Activated CD4-positive, alpha-beta T cell treated with anti-CD3 and anti-CD28 coated beads for 24 hours (primary cell): ENCODE measurements around the gene IMPACT.
A peak's percentile ranks its signal among the peaks of the same experiment; 100 is the strongest.

Experiments
- DNase-seq, 2 donors: peaks; one replicate each; pipeline ENCODE4 v3.0.0-alpha.2; 2020; ENCODE audit warnings: low read depth in 2 of 2

The IMPACT gene

GRCh38 chr18:24426398-24427294 lies at the start of gene IMPACT:
IMPACT (plus strand) TSS chr18:24426670; CDS start chr18:24426757, 87 bp downstream.
- DNase-seq = peak; percentile 61 to 70

GRCh38 chr18:24378598-24378997 lies 47.9 kb upstream of the IMPACT start:
- no peak for DNase-seq

GRCh38 chr18:24380163-24380747 lies 46.2 kb upstream of the IMPACT start:
- no peak for DNase-seq

- no peak for DNase-seq
Measured at GRCh38 chr18:24381126-24381525, 45.3 kb upstream of the IMPACT start.

- no peak for DNase-seq
Measured at GRCh38 chr18:24386681-24387080, 39.8 kb upstream of the IMPACT start.

- DNase-seq = no peak
Measured at GRCh38 chr18:24388957-24389356, 37.5 kb upstream of the IMPACT start.

GRCh38 chr18:24395049-24395795 lies 31.2 kb upstream of the IMPACT start:
- DNase-seq = no peak

- no peak for DNase-seq
Measured at GRCh38 chr18:24396082-24396633, 30.3 kb upstream of the IMPACT start.

GRCh38 chr18:24397131-24397693 lies 29.3 kb upstream of the IMPACT start:
- DNase-seq = no peak

- DNase-seq = peak; percentile 62 to 80
Measured at GRCh38 chr18:24397694-24398368, 28.6 kb upstream of the IMPACT start, which contains the start of gene OSBPL1A. OSBPL1A (minus strand) TSS chr18:24397824; CDS start chr18:24377533, 20,291 bp downstream.

GRCh38 chr18:24398540-24398939 lies 27.9 kb upstream of the IMPACT start:
- DNase-seq = no peak

GRCh38 chr18:24400587-24400986 lies 25.9 kb upstream of the IMPACT start:
- no peak for DNase-seq

- DNase-seq = no peak
Measured at GRCh38 chr18:24402209-24402785, 24.2 kb upstream of the IMPACT start.

- no peak for DNase-seq
Measured at GRCh38 chr18:24403076-24403475, 23.4 kb upstream of the IMPACT start.

- no peak for DNase-seq
Measured at GRCh38 chr18:24404591-24404990, 21.9 kb upstream of the IMPACT start.

- DNase-seq = no peak
Measured at GRCh38 chr18:24408496-24408895, 18.0 kb upstream of the IMPACT start.

- DNase-seq = no peak
Measured at GRCh38 chr18:24413148-24413547, 13.3 kb upstream of the IMPACT start.

GRCh38 chr18:24414349-24415003 lies 12.0 kb upstream of the IMPACT start:
- DNase-seq = peak in 1 of 2 donors; percentile 17

GRCh38 chr18:24417480-24417879 lies 9.0 kb upstream of the IMPACT start:
- no peak for DNase-seq

- no peak for DNase-seq
Measured at GRCh38 chr18:24420551-24420950, 5.9 kb upstream of the IMPACT start.
